ENCODE measurements around the gene RET. TPM values are rescaled to one million over a fixed set of nuclear protein-coding genes. Genes with fewer than 3 reads are reported as not detected.

RET gene
- total RNA-seq, 4 donors from 2014 or later = 0.23 to 2.1 (median 0.78) TPM

DNA sequence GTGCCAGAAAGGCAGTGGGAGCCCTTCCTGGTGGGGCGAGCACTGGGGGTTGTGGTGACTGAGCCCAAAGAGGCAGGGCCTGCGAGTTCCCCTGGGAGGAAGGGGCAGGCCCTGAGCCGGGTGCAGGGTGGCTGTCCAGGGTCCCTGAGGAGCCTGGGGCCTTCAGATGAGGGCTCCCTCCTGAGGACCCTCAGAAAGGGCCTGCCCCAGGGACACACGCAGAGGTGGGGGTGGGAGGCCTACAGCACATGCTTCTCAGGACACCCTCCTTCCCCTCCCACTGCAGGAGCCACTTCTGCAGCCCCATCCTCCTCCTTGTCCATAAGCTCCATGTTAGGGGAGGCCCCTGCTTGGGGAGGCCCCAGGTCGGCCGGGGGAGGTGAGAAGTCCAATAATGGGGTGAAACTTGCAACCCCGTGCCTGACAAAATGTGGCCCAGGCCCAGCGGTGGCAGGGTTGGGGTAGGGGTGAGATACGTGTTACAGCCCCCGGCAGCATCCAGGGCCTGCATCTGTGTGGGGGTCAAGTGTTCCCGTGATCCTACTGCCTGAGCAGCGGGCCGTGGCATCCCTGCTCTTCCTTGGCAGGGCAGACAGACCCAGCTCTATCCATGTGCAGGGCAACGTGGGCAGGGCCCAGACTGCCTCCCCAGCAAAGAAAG is 31.8 kb upstream of the RET start:
- H3K27me3 ChIP-seq = peaks cover 10% of the 10 kb centered on the region
- TF ChIP-seq POLR2A (IDR thresholded peaks at IDR 0.05) (no peak), EP300 (IDR thresholded peaks at IDR 0.05) (no peak), POLR2AphosphoS5 (IDR thresholded peaks at IDR 0.05) (no peak)
- TF ChIP-seq, protein P1, sequence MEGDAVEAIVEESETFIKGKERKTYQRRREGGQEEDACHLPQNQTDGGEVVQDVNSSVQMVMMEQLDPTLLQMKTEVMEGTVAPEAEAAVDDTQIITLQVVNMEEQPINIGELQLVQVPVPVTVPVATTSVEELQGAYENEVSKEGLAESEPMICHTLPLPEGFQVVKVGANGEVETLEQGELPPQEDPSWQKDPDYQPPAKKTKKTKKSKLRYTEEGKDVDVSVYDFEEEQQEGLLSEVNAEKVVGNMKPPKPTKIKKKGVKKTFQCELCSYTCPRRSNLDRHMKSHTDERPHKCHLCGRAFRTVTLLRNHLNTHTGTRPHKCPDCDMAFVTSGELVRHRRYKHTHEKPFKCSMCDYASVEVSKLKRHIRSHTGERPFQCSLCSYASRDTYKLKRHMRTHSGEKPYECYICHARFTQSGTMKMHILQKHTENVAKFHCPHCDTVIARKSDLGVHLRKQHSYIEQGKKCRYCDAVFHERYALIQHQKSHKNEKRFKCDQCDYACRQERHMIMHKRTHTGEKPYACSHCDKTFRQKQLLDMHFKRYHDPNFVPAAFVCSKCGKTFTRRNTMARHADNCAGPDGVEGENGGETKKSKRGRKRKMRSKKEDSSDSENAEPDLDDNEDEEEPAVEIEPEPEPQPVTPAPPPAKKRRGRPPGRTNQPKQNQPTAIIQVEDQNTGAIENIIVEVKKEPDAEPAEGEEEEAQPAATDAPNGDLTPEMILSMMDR (IDR thresholded peaks at IDR 0.05) = no peak
- WGBS = 89% methylated on average over 11 of the region's 14 CpGs
- H3K27ac ChIP-seq = no peak overlapping the region
- H3K9me3 ChIP-seq = no peaks in the 10 kb centered on the region
- no peak overlapping the region for H3K4me3 ChIP-seq
- peak; percentile 60 to 74 for DNase-seq (ENCODE audit: low spot score in 2 of 2)
- no peaks in the 10 kb centered on the region for H3K36me3 ChIP-seq
- no peaks in the 10 kb centered on the region for H3K4me1 ChIP-seq

DNA sequence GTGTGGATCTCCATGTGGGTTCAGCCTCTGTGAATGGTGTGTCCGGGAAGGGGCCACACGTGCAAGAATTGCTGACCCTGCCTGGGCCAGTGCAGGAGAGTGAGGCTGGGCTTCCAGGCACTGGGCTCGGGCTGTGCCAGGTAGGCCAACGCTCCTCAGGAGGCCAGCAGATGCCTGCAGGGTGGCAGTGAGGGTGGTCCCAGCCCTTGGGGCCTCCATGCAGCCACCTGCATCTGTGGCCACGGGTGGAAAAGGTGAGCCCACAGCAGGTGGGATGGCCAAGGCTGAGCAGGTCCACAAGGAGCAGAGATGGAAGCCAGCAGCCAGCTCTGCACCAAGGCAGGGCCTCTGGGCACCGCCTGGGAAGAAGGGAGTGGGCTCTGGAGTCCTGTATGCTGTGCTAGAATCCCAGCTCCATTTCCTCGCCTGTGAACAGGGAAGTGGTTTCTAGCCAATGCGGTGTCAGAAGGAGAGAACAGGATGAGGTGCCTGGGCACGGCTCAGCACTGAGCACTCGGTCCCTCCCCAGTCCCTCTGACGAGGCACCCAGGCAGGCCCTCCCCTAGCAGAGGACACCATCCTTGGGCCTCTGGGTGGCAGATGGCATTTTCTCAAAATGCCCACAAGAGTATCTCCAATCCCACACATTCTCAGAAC is 31.1 kb upstream of the RET start:
- no peak for TF ChIP-seq POLR2AphosphoS5 (IDR thresholded peaks at IDR 0.05)
- TF ChIP-seq POLR2A (IDR thresholded peaks at IDR 0.05) = no peak
- no peak for TF ChIP-seq EP300 (IDR thresholded peaks at IDR 0.05)
- TF ChIP-seq, protein P1 (IDR thresholded peaks at IDR 0.05) = no peak
- WGBS = 84% methylated on average over 10 of the region's 11 CpGs
- Histone ChIP-seq H3K36me3 (no peaks in the 10 kb centered on the region), H3K4me3 (no peak overlapping the region), H3K27ac (no peak overlapping the region), H3K4me1 (no peaks in the 10 kb centered on the region), H3K27me3 (peaks cover 10% of the 10 kb centered on the region), H3K9me3 (no peaks in the 10 kb centered on the region)
- peak; percentile 43 to 62 for DNase-seq (ENCODE audit: low spot score in 2 of 2)

DNA sequence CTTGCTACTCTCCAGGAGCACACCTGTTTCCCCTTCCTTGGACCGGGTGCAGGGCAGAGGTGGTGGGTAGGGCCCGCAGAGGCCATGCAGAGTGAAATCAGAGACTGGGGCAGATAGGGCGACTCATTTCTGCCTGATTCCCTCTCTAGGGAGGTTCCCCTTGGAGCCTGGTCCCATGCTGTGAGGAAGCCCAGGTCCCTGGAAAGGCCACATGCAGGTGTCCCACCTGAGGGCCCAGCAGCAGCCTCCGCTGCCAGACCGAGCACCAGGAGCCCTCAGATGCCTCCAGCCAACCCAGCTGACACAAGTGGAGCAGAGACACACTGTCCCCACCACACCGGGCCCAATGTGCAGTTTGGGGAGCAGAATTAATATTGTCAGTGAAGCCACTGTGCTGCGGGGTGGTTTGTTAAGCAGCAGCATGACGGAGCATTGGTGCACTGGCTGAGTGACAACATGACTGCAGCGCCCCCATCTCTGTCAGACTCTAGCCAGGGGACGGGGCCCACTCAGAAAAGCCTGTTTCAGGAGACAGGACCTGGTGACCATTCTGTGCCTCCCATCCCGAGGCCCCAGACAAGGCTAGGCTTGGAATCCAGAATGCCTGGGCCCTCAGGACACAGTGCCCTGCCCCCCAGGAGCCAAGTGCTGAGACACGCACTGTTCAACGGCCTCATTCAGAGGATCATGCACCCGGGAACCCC is 30.4 kb upstream of the RET start:
- TF ChIP-seq EP300 (IDR thresholded peaks at IDR 0.05) (no peak), POLR2AphosphoS5 (IDR thresholded peaks at IDR 0.05) (no peak), POLR2A (IDR thresholded peaks at IDR 0.05) (no peak)
- TF ChIP-seq, protein P1 (IDR thresholded peaks at IDR 0.05) = no peak
- WGBS = 68% methylated on average over 5 of the region's 14 CpGs
- H3K27me3 ChIP-seq = peaks cover 15% of the 10 kb centered on the region
- H3K4me1 ChIP-seq = no peaks in the 10 kb centered on the region
- DNase-seq (ENCODE audit: low spot score in 2 of 2) = peak; percentile 56 to 63
- no peaks in the 10 kb centered on the region for H3K9me3 ChIP-seq
- H3K36me3 ChIP-seq = no peaks in the 10 kb centered on the region
- no peak overlapping the region for H3K4me3 ChIP-seq
- H3K27ac ChIP-seq = no peak overlapping the region

DNA sequence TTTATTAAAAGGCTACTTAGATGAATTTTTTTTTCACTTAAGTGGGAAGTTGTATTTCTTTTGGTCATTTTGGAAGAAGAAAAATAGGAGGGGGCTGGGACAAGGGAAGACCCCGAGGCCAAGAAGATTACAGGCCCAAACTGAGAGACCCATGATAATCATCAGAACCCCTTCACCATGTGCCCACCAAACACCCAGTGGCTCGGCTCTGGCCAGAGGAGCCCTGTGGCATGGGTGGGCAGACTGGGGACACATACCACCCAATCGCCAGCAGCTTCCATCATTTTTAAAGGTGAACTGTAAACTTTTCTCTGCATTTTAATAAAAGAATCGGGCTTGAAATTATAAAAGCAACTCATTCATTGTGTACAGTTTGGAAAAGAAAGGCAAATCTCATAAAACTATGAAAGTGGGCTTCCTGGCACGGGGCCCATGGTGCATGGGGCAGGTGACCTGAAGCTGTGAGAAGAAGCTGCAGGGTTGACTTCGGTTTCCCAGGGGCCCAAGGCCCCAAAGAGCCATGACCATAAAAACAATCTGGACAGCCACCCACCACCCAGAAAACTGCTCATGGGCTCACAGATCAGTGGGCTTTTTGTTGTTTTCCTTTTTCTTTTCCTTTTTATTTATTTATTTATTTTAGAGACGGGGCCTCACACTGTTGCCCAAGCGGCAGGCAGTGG is 29.4 kb upstream of the RET start:
- H3K4me3 ChIP-seq = no peak overlapping the region
- peaks cover 15% of the 10 kb centered on the region for H3K27me3 ChIP-seq
- peak in 1 of 2 donors; percentile 37 for DNase-seq (ENCODE audit: low spot score in 2 of 2)
- no peaks in the 10 kb centered on the region for H3K9me3 ChIP-seq
- no peaks in the 10 kb centered on the region for H3K4me1 ChIP-seq
- no peaks in the 10 kb centered on the region for H3K36me3 ChIP-seq
- TF ChIP-seq, protein P1 (IDR thresholded peaks at IDR 0.05) = no peak
- no peak for TF ChIP-seq EP300 (IDR thresholded peaks at IDR 0.05)
- TF ChIP-seq POLR2A (IDR thresholded peaks at IDR 0.05) = no peak
- no peak for TF ChIP-seq POLR2AphosphoS5 (IDR thresholded peaks at IDR 0.05)
- no peak overlapping the region for H3K27ac ChIP-seq
- 82% methylated on average over 8 of the region's 8 CpGs for WGBS
